Liver (tissue), 3 donors: ENCODE data around the gene MON2.

ENCODE experiments used
- ATF3 ChIP-seq: IDR thresholded peaks from 2 replicates; pipeline ENCODE4 v1.6.1; 2016; ENCODE audit warnings: antibody characterized with exemption
- CTCF ChIP-seq: fragments of 150-350 bp; IDR thresholded peaks from 2 replicates; pipeline ENCODE4 v1.5.1; 2017; ENCODE audit warnings: improper control_type of control experiment, low read depth, low read length; ENCODE audit not compliant: missing input control
- EGR1 ChIP-seq, 2 donors: IDR thresholded peaks; 2 replicates each; pipeline ENCODE4 v1.6.1; 2016 to 2018; ENCODE audit warnings: antibody characterized with exemption in 2 of 2, low read depth in 2 of 2
- GABPA ChIP-seq, 2 donors: IDR thresholded peaks in 1 of 2; conservative IDR thresholded peaks in 1 of 2; 2 replicates each; pipeline ENCODE4 v1.6.1; 2016; ENCODE audit warnings: antibody characterized with exemption in 2 of 2, mild to moderate bottlenecking in 1 of 2, moderate library complexity in 1 of 2
- HNF4A ChIP-seq, 2 donors: conservative IDR thresholded peaks; 2 replicates each; pipeline ENCODE4 v1.6.1; 2016; ENCODE audit warnings: antibody characterized with exemption in 2 of 2, mild to moderate bottlenecking in 2 of 2
- JUND ChIP-seq, 2 donors: IDR thresholded peaks; 2 replicates each; pipeline ENCODE4 v1.6.1; 2016; ENCODE audit warnings: antibody characterized with exemption in 2 of 2
- RAD21 ChIP-seq, 2 donors: IDR thresholded peaks; 2 replicates each; pipeline ENCODE4 v1.6.1; 2016; ENCODE audit warnings: antibody characterized with exemption in 2 of 2, mild to moderate bottlenecking in 2 of 2
- REST ChIP-seq: IDR thresholded peaks from 2 replicates; pipeline ENCODE4 v1.6.1; 2016; ENCODE audit warnings: antibody characterized with exemption, mild to moderate bottlenecking
- SP1 ChIP-seq: IDR thresholded peaks from 2 replicates; pipeline ENCODE4 v1.6.1; 2018; ENCODE audit warnings: antibody characterized with exemption, mild to moderate bottlenecking
- TAF1 ChIP-seq: conservative IDR thresholded peaks from 2 replicates; pipeline ENCODE4 v1.6.1; 2016; ENCODE audit warnings: antibody characterized with exemption, mild to moderate bottlenecking
- YY1 ChIP-seq: IDR thresholded peaks from 2 replicates; pipeline ENCODE4 v1.6.1; 2016; ENCODE audit warnings: antibody characterized with exemption, mild to moderate bottlenecking
- ZBTB33 ChIP-seq: IDR thresholded peaks from 2 replicates; pipeline ENCODE4 v1.6.1; 2016; ENCODE audit warnings: antibody characterized with exemption
- donor health status: healthy.
- donor health status: healthy.

GRCh38 chr12:62602255-62603060 lies 135.8 kb downstream of the MON2 start:
- TF ChIP-seq CTCF: no peak
- no peak for TF ChIP-seq REST
- peak in 1 of 2 donors; percentile 35 for TF ChIP-seq GABPA (IDR thresholded peaks at IDR 0.05 in 1 of 2, conservative IDR thresholded peaks at IDR 0.05 in 1 of 2)
- no peak for TF ChIP-seq ZBTB33
- peak; percentile 62 to 82 for TF ChIP-seq EGR1 (IDR thresholded peaks at IDR 0.05; ENCODE audit: low read depth in 2 of 2)
- peak in 1 of 2 donors; percentile 32 for TF ChIP-seq RAD21 (IDR thresholded peaks at IDR 0.05)
- TF ChIP-seq JUND (IDR thresholded peaks at IDR 0.05): peak in 1 of 2 donors; percentile 23
- TF ChIP-seq TAF1: peak; percentile 41
- no peak for TF ChIP-seq ATF3
- TF ChIP-seq SP1: peak; percentile 58
- TF ChIP-seq YY1: peak; percentile 99
- TF ChIP-seq HNF4A (conservative IDR thresholded peaks at IDR 0.05): peak in 1 of 2 donors; percentile 49
